ENCODE results near the gene TERB1. TPM values are rescaled to one million over a fixed set of nuclear protein-coding genes. Genes with fewer than 3 reads are reported as not detected.

TERB1 gene
- total RNA-seq, 1 experiment from 2014 or later, result not detected

DNA sequence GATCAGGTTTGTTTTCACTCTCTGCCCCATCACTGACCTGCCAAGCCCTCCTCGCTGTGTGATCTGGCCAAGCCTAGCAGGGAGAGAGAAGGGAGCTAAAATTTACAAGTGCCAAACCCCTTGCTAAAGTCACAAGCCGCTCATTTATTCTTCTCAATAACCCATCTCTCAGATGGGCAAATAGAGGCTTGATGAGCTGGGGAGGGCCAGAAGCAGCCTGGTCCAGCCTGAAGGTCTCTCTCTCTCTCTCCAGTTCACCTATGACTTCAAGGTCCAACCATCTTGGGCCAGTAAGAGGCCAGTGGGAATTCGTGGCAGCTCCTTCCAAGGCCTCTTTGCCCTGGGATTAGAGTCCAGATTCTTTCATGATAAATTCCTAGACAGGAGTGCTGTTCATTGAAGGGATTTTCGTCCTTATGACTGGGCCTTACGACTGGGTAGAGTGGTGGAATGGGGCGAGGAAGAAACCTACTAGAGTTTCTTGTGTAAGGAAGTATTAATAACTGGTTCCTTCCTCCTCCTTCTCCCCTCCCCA is 46.2 kb upstream of the TERB1 start:
- TF ChIP-seq, protein P1, sequence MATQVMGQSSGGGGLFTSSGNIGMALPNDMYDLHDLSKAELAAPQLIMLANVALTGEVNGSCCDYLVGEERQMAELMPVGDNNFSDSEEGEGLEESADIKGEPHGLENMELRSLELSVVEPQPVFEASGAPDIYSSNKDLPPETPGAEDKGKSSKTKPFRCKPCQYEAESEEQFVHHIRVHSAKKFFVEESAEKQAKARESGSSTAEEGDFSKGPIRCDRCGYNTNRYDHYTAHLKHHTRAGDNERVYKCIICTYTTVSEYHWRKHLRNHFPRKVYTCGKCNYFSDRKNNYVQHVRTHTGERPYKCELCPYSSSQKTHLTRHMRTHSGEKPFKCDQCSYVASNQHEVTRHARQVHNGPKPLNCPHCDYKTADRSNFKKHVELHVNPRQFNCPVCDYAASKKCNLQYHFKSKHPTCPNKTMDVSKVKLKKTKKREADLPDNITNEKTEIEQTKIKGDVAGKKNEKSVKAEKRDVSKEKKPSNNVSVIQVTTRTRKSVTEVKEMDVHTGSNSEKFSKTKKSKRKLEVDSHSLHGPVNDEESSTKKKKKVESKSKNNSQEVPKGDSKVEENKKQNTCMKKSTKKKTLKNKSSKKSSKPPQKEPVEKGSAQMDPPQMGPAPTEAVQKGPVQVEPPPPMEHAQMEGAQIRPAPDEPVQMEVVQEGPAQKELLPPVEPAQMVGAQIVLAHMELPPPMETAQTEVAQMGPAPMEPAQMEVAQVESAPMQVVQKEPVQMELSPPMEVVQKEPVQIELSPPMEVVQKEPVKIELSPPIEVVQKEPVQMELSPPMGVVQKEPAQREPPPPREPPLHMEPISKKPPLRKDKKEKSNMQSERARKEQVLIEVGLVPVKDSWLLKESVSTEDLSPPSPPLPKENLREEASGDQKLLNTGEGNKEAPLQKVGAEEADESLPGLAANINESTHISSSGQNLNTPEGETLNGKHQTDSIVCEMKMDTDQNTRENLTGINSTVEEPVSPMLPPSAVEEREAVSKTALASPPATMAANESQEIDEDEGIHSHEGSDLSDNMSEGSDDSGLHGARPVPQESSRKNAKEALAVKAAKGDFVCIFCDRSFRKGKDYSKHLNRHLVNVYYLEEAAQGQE (IDR thresholded peaks at IDR 0.05; ENCODE audit: low read depth), result no peak
- TF ChIP-seq ZFX (IDR thresholded peaks at IDR 0.05), result no peak
- TF ChIP-seq CBX3 (IDR thresholded peaks at IDR 0.05; ENCODE audit: low read depth), result no peak
- no peak for TF ChIP-seq CTCF (IDR thresholded peaks at IDR 0.05 in 2 of 3, conservative IDR thresholded peaks at IDR 0.05 in 1 of 3; ENCODE audit: borderline replicate concordance in 1 of 3, insufficient read depth in 1 of 3, low read depth in 2 of 3, low read length in 2 of 3)
- TF ChIP-seq ZNF274 (IDR thresholded peaks at IDR 0.05; ENCODE audit: low read depth, low read length), result no peak
- TF ChIP-seq SP1 (IDR thresholded peaks at IDR 0.05; ENCODE audit: low read depth), result no peak
- TF ChIP-seq SRF (IDR thresholded peaks at IDR 0.05; ENCODE audit: low read depth), result no peak
- TF ChIP-seq, protein P2, sequence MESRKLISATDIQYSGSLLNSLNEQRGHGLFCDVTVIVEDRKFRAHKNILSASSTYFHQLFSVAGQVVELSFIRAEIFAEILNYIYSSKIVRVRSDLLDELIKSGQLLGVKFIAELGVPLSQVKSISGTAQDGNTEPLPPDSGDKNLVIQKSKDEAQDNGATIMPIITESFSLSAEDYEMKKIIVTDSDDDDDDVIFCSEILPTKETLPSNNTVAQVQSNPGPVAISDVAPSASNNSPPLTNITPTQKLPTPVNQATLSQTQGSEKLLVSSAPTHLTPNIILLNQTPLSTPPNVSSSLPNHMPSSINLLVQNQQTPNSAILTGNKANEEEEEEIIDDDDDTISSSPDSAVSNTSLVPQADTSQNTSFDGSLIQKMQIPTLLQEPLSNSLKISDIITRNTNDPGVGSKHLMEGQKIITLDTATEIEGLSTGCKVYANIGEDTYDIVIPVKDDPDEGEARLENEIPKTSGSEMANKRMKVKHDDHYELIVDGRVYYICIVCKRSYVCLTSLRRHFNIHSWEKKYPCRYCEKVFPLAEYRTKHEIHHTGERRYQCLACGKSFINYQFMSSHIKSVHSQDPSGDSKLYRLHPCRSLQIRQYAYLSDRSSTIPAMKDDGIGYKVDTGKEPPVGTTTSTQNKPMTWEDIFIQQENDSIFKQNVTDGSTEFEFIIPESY (IDR thresholded peaks at IDR 0.05; ENCODE audit: extremely low read depth, insufficient replicate concordance, low read length), result no peak
- TF ChIP-seq RAD21 (IDR thresholded peaks at IDR 0.05; ENCODE audit: low read depth), result no peak
- TF ChIP-seq EZH2 (IDR thresholded peaks at IDR 0.05), result no peak
- TF ChIP-seq FOSL1 (IDR thresholded peaks at IDR 0.05; ENCODE audit: low read depth), result no peak
- no peak for TF ChIP-seq POLR2AphosphoS5 (IDR thresholded peaks at IDR 0.05; ENCODE audit: low read depth, low read length)
- no peak for TF ChIP-seq MAX (IDR thresholded peaks at IDR 0.05)
- TF ChIP-seq CEBPB (IDR thresholded peaks at IDR 0.05; ENCODE audit: low read depth), result no peak
- no peak overlapping the region for H2AFZ ChIP-seq (ENCODE audit: low read depth, low read length, poor library complexity, severe bottlenecking)
- no peak overlapping the region for H3K27ac ChIP-seq (ENCODE audit: low read depth, low read length)
- DNase-seq (ENCODE audit: low read depth, low spot score) (no peak), ATAC-seq (no peak)
- no peak overlapping the region for H3K9ac ChIP-seq (ENCODE audit: low read length)
- H3K9me3 ChIP-seq (ENCODE audit: control insufficient read depth in 1 of 2, insufficient read depth in 1 of 2, low read depth in 1 of 2, low read length in 2 of 2), result no peaks in the 10 kb centered on the region
- no peaks in the 10 kb centered on the region for H3K79me2 ChIP-seq (ENCODE audit: insufficient read depth, low read length)
- no peak overlapping the region for H3K4me2 ChIP-seq (ENCODE audit: low read length)
- no peaks in the 10 kb centered on the region for H4K20me1 ChIP-seq (ENCODE audit: insufficient read depth)
- no peaks in the 10 kb centered on the region for H3K36me3 ChIP-seq (ENCODE audit: control insufficient read depth in 1 of 2, insufficient read depth in 2 of 2, low read length in 2 of 2)
- H3K9me2 ChIP-seq (ENCODE audit: insufficient read depth), result no peaks in the 10 kb centered on the region
- intact Hi-C loops (cut with micrococcal nuclease), result no loop called here
- ChIA-PET POLR2A (interaction anchor here (0.9 kb wide), 1 partner anchor 17 kb away, joined by 3 read pairs; the partner anchor contains the start of gene NAE1), CTCF (interaction anchor here (1.7 kb wide), 1 partner anchor 17 kb away, joined by 7 read pairs; the partner anchor contains the start of gene NAE1), RAD21 (ENCODE audit: low non-redundant PET in 1 of 2, low total read pairs in 2 of 2, uncharacterized antibody in 2 of 2, unreplicated experiment in 2 of 2) (no interaction called here)
- no peak overlapping the region for H3K4me3 ChIP-seq (replicated peaks in 1 of 2; ENCODE audit: low read depth in 1 of 2, low read length in 2 of 2)
- H3K27me3 ChIP-seq (ENCODE audit: insufficient read depth, low read length), result no peaks in the 10 kb centered on the region
- peaks cover 7 to 15% of the 10 kb centered on the region in 2 experiments; a peak in 3 of 4 replicates for H3K4me1 ChIP-seq (ENCODE audit: control insufficient read depth in 1 of 2, insufficient read depth in 2 of 2, low read length in 2 of 2)
- no TSS peak for BruUV-seq (replicated peaks)
